ENCODE measurements around the gene ME3. TPM values are rescaled to one million over a fixed set of nuclear protein-coding genes. Genes with fewer than 3 reads are reported as not detected.
"Not testable (repeated sequence)": the region's sequence is repeated elsewhere in the genome, so short reads cannot be mapped to it uniquely, and the experiment has no call there.

ME3 gene
- total RNA-seq, 1 donor from 2014 or later, result 19.9 TPM

DNA sequence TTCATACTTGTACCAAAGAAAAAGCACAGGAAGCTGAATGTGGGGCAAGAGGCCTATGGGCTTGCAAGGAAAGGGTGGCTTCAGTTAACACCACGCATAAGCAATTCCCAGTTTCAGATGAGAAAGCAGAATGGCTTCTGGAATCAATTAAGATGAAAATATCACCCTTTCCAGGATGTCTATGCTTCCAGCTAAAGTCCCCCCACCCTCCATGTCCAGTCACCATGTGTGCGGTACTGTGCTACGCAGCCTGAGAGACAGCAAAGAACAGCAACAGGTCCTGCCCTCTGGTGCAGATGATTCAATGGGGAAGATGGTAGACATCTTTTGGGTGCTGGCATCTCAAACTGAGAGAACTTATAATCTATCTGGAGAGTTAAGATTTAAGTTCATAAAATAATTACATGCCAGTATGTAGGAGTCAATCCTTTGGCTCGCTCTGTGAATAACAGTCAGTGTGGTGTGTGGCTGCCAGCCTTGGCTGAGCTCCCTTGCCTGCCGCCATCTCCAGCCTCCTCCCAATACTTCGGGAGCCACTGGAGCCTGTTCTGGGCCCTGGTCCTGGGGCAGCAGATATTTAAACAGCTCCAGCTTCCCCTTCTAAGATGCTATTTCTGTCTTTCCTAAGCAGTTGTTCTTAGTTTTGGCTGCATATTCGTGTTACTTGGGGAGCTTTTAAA lies 44.5 kb downstream of the ME3 start:
- DNase-seq (ENCODE audit: low spot score), result no peak
- intact Hi-C loops (cut with DNase I), result no loop called here

DNA sequence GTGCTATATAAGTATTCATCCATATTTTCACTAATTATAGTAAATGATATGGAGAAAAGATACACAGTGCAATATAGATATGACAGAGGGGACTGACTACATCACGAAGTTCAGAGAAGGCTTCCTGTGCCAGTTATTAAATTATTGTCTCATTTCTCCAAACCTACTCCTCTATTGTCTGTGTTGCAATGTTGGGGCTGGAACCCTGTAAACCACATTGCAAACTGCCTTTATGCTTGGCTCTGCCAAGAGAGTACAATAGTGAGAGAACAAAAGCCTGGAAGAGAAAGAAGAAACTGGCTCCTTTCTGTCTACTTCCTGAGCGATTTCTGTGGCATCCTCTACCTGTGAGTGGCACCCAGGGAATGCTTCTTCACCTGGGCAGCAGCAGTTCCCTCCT lies 46.4 kb downstream of the ME3 start:
- DNase-seq (ENCODE audit: low spot score), result no peak
- intact Hi-C loops (cut with DNase I), result no loop called here

- intact Hi-C loops (cut with DNase I), result no loop called here
- no peak for DNase-seq (ENCODE audit: low spot score)
These were observed 46.9 kb downstream of the ME3 start for GRCh38 chr11:86625544-86625943.

GRCh38 chr11:86624366-86624765 lies 48.0 kb downstream of the ME3 start:
- no peak for DNase-seq (ENCODE audit: low spot score)
- intact Hi-C loops (cut with DNase I), result loop anchor here (5.0 kb wide), 1 partner anchor 48 kb away; the partner anchor contains the start of gene ME3

- intact Hi-C loops (cut with DNase I), result loop anchor here (5.0 kb wide), 1 partner anchor 49 kb away; the partner anchor contains the start of gene ME3
- DNase-seq (ENCODE audit: low spot score), result no peak
These were observed 48.7 kb downstream of the ME3 start for GRCh38 chr11:86623736-86624135.

GRCh38 chr11:86623041-86623621 lies 49.3 kb downstream of the ME3 start:
- intact Hi-C loops (cut with DNase I), result loop anchor here (5.0 kb wide), 1 partner anchor 49 kb away; the partner anchor contains the start of gene ME3

GRCh38 chr11:86621854-86622253 lies 50.6 kb downstream of the ME3 start:
- intact Hi-C loops (cut with DNase I), result loop anchor here (5.0 kb wide), 1 partner anchor 50 kb away; the partner anchor contains the start of gene ME3
- DNase-seq (ENCODE audit: low spot score), result no peak

More at GRCh38 chr11:86623041-86623621, 49.3 kb downstream of the ME3 start:
- DNase-seq (ENCODE audit: low spot score), result no peak

GRCh38 chr11:86620891-86621521 lies 51.4 kb downstream of the ME3 start:
- no peak for DNase-seq (ENCODE audit: low spot score)
- intact Hi-C loops (cut with DNase I), result loop anchor here (5.0 kb wide), 1 partner anchor 51 kb away; the partner anchor contains the start of gene ME3

- intact Hi-C loops (cut with DNase I); DNase-seq (ENCODE audit: low spot score): not testable (repeated sequence)
These were observed 53.0 kb downstream of the ME3 start for GRCh38 chr11:86619428-86619827.

DNA sequence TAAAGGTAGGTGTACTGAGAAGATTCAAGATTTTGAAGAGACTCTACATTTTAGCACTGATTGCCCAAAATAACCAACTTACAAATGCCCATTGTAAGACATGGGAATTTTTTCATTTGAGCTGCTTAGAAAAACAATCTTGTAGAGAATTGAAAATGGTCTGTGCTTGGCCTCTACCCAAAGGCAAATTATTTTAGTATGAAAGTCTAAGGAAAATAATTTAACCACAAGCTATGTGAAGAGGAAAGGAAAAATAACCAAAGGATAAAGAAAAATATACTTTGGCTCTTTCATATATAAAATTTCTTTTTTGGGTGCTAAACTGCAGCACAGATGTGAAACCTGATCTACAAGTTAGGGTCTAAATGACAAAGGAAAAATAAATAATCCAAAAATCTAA lies 54.9 kb downstream of the ME3 start:
- intact Hi-C loops (cut with DNase I), result no loop called here
- DNase-seq (ENCODE audit: low spot score), result no peak

GRCh38 chr11:86615487-86615886 lies 56.9 kb downstream of the ME3 start:
- intact Hi-C loops (cut with DNase I), result no loop called here
- DNase-seq (ENCODE audit: low spot score), result no peak

DNA sequence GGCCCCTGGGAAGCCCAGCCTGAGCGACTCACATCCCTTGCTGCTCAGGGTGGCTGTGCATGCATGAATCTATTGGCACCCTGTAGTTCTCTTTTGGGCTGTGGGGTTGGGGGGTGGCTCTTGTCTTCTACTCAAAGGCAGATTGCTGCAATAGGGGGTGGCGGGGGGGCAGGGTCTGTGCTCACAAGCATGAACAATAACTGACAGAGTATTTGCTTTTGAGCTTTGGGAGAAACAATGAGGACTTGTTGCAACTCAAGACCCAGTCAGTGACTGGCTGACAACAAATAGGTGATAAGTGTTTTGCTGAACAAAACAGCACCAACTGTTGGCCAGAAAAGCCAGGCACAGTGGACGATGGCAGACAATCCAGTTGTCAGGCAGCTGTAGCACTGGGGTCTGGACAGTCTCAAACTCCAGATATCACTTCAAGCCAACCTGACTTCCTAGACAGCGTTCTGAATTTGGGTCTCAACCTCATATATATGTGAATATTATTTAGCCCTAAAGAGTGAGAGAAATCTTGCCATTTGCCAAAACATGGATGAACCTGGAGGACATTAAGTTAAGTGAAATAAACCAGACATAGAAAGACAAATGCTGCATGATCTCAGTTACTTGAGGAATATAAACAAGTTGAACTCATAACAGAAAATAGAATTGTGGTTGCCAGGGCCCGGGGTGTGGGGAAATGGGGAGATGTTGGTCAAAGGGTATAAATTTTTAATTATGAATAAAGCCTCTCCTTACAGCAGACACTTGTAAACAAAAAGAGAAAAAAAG lies 61.7 kb downstream of the ME3 start:
- no peak for DNase-seq (ENCODE audit: low spot score)
- intact Hi-C loops (cut with DNase I), result no loop called here

DNA sequence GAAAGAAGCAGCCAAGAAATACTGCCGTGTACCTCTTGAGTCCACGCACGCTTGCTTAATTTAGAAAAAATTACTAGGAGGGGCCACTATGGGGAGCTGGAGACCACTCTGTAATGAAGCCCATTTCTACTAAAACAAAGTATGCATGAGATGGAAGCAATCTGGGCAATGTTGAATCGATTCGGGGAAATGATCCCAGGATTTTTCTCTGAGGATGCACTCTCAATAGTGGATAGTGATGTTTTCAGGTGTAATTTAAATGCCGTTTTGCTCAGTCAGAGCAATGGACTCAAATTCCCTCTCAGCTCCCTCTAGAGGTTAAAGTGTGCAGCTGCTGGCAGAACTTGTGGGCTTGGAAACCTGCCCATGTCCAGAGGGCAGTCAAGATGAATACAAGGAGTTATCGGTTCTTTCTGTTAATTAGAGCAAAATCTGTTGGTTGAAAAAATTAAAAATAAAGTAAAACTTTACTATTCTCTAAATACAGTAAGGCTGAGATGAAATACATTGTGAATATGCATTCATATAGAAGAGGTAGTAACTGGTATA lies 64.1 kb downstream of the ME3 start:
- intact Hi-C loops (cut with DNase I), result loop anchor here (5.0 kb wide), 2 partner anchors 126 to 209 kb away; no protein-coding TSS in a partner anchor
- no peak for DNase-seq (ENCODE audit: low spot score)

DNA sequence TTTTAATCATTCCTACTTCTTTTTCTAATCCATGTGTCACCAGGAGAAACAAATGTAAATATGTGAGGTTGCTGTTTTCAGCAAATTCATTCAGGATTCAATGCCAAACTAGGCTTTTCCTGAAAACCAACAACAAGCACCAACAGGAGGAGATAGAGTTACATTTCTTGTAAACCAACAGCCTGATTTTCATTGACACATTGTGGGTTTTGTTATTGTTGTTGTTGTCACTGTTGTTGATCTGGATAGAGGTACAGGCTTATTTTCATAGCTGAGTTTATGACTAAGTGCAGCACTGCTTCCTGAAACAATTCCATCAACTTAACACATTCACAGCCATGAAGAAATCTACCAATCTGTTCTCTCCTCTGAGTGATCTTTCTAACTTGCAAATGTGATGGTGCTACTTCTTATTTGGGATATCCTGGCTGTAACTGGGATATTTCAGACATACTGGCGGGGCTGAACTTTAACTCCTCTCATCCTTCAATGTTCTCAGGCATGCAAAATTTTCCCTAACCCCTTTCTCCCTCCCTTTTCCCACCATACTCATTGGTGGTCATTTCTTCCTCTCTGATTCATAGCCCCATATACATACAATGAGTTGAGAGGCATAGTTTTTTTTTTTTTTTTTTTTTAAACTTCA lies 65.5 kb downstream of the ME3 start:
- no peak for DNase-seq (ENCODE audit: low spot score)
- intact Hi-C loops (cut with DNase I), result loop anchor here (2.0 to 5.0 kb wide), 3 partner anchors 125 to 210 kb away; no protein-coding TSS in a partner anchor

GRCh38 chr11:86606270-86606835 lies 66.1 kb downstream of the ME3 start:
- no peak for DNase-seq (ENCODE audit: low spot score)
- intact Hi-C loops (cut with DNase I), result loop anchor here (2.0 to 5.0 kb wide), 3 partner anchors 124 to 211 kb away; no protein-coding TSS in a partner anchor

DNA sequence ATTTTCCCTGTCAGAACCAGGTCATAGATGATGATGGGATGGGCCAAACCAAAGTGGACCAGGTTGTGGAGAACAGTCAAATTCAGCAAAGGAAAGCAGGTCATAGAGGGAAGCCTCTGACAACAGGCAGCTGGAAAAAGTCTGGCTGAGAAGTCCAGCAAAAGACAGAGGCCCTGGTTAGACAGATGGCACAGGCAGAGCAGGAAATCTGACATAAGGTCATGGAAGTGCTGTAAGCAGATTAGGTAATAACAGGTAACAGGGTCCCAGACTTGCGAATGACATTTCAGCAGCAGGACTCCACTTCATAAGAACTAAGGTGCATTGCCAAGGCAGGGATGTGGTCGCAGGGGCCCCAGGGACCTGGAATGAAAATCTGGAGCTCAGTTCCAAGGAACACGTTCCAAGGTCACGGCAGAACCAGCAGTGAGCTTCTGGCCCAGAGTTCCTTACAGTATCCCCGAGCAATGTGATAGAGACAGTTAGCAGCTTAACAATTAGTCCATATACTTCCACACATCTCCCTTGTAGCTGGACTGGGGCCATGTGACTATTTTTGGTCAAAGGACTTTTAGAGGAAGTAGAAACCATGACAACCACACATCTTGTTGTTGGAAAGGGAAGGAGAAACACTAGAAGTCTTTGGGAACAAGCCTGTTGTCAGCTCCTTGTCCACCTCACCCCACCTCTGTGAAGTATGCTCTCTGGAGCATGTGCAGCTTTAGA lies 75.4 kb downstream of the ME3 start:
- intact Hi-C loops (cut with DNase I), result no loop called here
- no peak for DNase-seq (ENCODE audit: low spot score)

DNA sequence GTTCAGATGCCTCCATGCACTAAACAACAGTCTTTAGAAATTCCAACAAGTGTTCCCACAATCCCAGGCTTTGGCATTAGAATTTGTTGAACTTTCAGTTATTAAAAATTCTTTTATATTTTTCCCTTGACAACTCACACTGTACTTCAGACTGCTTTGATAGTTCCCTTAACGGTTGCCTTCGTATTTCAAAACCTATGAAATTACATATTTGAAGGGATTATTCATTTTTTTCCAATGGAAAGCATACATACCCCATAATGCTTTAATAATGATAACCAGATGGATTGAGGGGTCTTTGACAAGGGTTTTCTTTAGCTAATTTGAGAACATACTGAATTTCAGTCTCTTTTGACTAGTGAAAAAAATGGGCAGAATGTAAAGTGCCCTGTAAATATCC lies 76.5 kb downstream of the ME3 start:
- no peak for DNase-seq (ENCODE audit: low spot score)
- intact Hi-C loops (cut with DNase I), result no loop called here

GRCh38 chr11:86595451-86595850 lies 77.0 kb downstream of the ME3 start:
- intact Hi-C loops (cut with DNase I), result no loop called here
- DNase-seq (ENCODE audit: low spot score), result no peak
